ENCODE results near the gene CAND2.
"Not testable (repeated sequence)": the region's sequence is repeated elsewhere in the genome, so short reads cannot be mapped to it uniquely, and the experiment has no call there.

Gene CAND2

GRCh38 chr3:12759693-12760565 lies 36.6 kb upstream of the CAND2 start:
- peaks cover 3% of the 10 kb centered on the region for H3K4me1 Mint-ChIP-seq
- H3K27ac Mint-ChIP-seq = no peak overlapping the region
- no peaks in the 10 kb centered on the region for H3K36me3 Mint-ChIP-seq
- no peak overlapping the region for H3K4me3 Mint-ChIP-seq
- peaks cover 2% of the 10 kb centered on the region for H3K27me3 Mint-ChIP-seq
- no peaks in the 10 kb centered on the region for H3K9me3 Mint-ChIP-seq

- H3K4me1 Mint-ChIP-seq = no peaks in the 10 kb centered on the region
- H3K27me3 Mint-ChIP-seq = no peaks in the 10 kb centered on the region
- no peaks in the 10 kb centered on the region for H3K36me3 Mint-ChIP-seq
- H3K9me3 Mint-ChIP-seq = no peaks in the 10 kb centered on the region
- no peak overlapping the region for H3K4me3 Mint-ChIP-seq
- no peak overlapping the region for H3K27ac Mint-ChIP-seq
These were observed 32.2 kb upstream of the CAND2 start for GRCh38 chr3:12764171-12764776.

GRCh38 chr3:12766541-12766940 lies 29.9 kb upstream of the CAND2 start:
- Mint-ChIP-seq H3K4me1 (no peaks in the 10 kb centered on the region), H3K27me3 (no peaks in the 10 kb centered on the region), H3K36me3 (no peaks in the 10 kb centered on the region)

GRCh38 chr3:12768579-12769527 lies 27.6 kb upstream of the CAND2 start:
- no peaks in the 10 kb centered on the region for H3K36me3 Mint-ChIP-seq

More at GRCh38 chr3:12766541-12766940, 29.9 kb upstream of the CAND2 start:
- Mint-ChIP-seq H3K27ac (no peak overlapping the region), H3K9me3 (no peaks in the 10 kb centered on the region), H3K4me3 (no peak overlapping the region)

GRCh38 chr3:12769761-12770160 lies 26.7 kb upstream of the CAND2 start:
- no peaks in the 10 kb centered on the region for H3K27me3 Mint-ChIP-seq
- no peak overlapping the region for H3K4me3 Mint-ChIP-seq
- peaks cover 9% of the 10 kb centered on the region for H3K4me1 Mint-ChIP-seq
- no peak overlapping the region for H3K27ac Mint-ChIP-seq
- H3K36me3 Mint-ChIP-seq = no peaks in the 10 kb centered on the region
- H3K9me3 Mint-ChIP-seq = no peaks in the 10 kb centered on the region

More at GRCh38 chr3:12768579-12769527, 27.6 kb upstream of the CAND2 start:
- no peaks in the 10 kb centered on the region for H3K9me3 Mint-ChIP-seq
- H3K27me3 Mint-ChIP-seq = no peaks in the 10 kb centered on the region
- no peak overlapping the region for H3K27ac Mint-ChIP-seq
- peaks cover 9% of the 10 kb centered on the region for H3K4me1 Mint-ChIP-seq
- no peak overlapping the region for H3K4me3 Mint-ChIP-seq

GRCh38 chr3:12771236-12771635 lies 25.2 kb upstream of the CAND2 start:
- Mint-ChIP-seq H3K4me3 (no peak overlapping the region), H3K27me3 (no peaks in the 10 kb centered on the region), H3K36me3 (no peaks in the 10 kb centered on the region), H3K9me3 (no peaks in the 10 kb centered on the region), H3K4me1 (peaks cover 9% of the 10 kb centered on the region), H3K27ac (peak overlapping the region; percentile 85)

- Mint-ChIP-seq H3K4me1 (peaks cover 9% of the 10 kb centered on the region), H3K36me3 (no peaks in the 10 kb centered on the region), H3K27me3 (no peaks in the 10 kb centered on the region), H3K27ac (no peak overlapping the region), H3K4me3 (no peak overlapping the region), H3K9me3 (no peaks in the 10 kb centered on the region)
These were observed 24.0 kb upstream of the CAND2 start for GRCh38 chr3:12772462-12772861.

- peaks cover 1% of the 10 kb centered on the region for H3K27me3 Mint-ChIP-seq
- peaks cover 9% of the 10 kb centered on the region for H3K4me1 Mint-ChIP-seq
- no peak overlapping the region for H3K27ac Mint-ChIP-seq
These were observed 23.3 kb upstream of the CAND2 start for GRCh38 chr3:12773030-12773709.

GRCh38 chr3:12773710-12774086 lies 22.8 kb upstream of the CAND2 start:
- H3K36me3 Mint-ChIP-seq = no peaks in the 10 kb centered on the region
- no peak overlapping the region for H3K27ac Mint-ChIP-seq
- peaks cover 1% of the 10 kb centered on the region for H3K27me3 Mint-ChIP-seq
- no peak overlapping the region for H3K4me3 Mint-ChIP-seq
- H3K4me1 Mint-ChIP-seq = peaks cover 9% of the 10 kb centered on the region
- no peaks in the 10 kb centered on the region for H3K9me3 Mint-ChIP-seq

More at GRCh38 chr3:12773030-12773709, 23.3 kb upstream of the CAND2 start:
- Mint-ChIP-seq H3K4me3 (no peak overlapping the region), H3K9me3 (no peaks in the 10 kb centered on the region), H3K36me3 (no peaks in the 10 kb centered on the region)

- H3K4me3 Mint-ChIP-seq = no peak overlapping the region
- no peaks in the 10 kb centered on the region for H3K36me3 Mint-ChIP-seq
- no peak overlapping the region for H3K27ac Mint-ChIP-seq
- no peaks in the 10 kb centered on the region for H3K9me3 Mint-ChIP-seq
- peaks cover 1% of the 10 kb centered on the region for H3K27me3 Mint-ChIP-seq
- peaks cover 9% of the 10 kb centered on the region for H3K4me1 Mint-ChIP-seq
These were observed 21.9 kb upstream of the CAND2 start for GRCh38 chr3:12774619-12775018.

GRCh38 chr3:12775226-12775625 lies 21.3 kb upstream of the CAND2 start:
- H3K27me3 Mint-ChIP-seq = peaks cover 1% of the 10 kb centered on the region
- H3K4me3 Mint-ChIP-seq = no peak overlapping the region
- no peak overlapping the region for H3K27ac Mint-ChIP-seq
- no peaks in the 10 kb centered on the region for H3K9me3 Mint-ChIP-seq
- no peaks in the 10 kb centered on the region for H3K36me3 Mint-ChIP-seq
- H3K4me1 Mint-ChIP-seq = peaks cover 9% of the 10 kb centered on the region

GRCh38 chr3:12775970-12776369 lies 20.5 kb upstream of the CAND2 start:
- H3K9me3 Mint-ChIP-seq, H3K36me3 Mint-ChIP-seq, H3K4me3 Mint-ChIP-seq, H3K27ac Mint-ChIP-seq, H3K27me3 Mint-ChIP-seq, H3K4me1 Mint-ChIP-seq: not testable (repeated sequence)

- peaks cover 1% of the 10 kb centered on the region for H3K27me3 Mint-ChIP-seq
- peaks cover 9% of the 10 kb centered on the region for H3K4me1 Mint-ChIP-seq
- H3K27ac Mint-ChIP-seq = no peak overlapping the region
- H3K9me3 Mint-ChIP-seq = no peaks in the 10 kb centered on the region
- no peaks in the 10 kb centered on the region for H3K36me3 Mint-ChIP-seq
- H3K4me3 Mint-ChIP-seq = no peak overlapping the region
These were observed 19.3 kb upstream of the CAND2 start for GRCh38 chr3:12777171-12777570.

- H3K27me3 Mint-ChIP-seq = peaks cover 10% of the 10 kb centered on the region
These were observed 15.7 kb upstream of the CAND2 start for GRCh38 chr3:12780751-12781150.

GRCh38 chr3:12782172-12782815 lies 14.2 kb upstream of the CAND2 start:
- Mint-ChIP-seq H3K9me3 (no peaks in the 10 kb centered on the region), H3K27me3 (peaks cover 10% of the 10 kb centered on the region), H3K27ac (no peak overlapping the region), H3K4me3 (no peak overlapping the region), H3K36me3 (no peaks in the 10 kb centered on the region), H3K4me1 (no peaks in the 10 kb centered on the region)

More at GRCh38 chr3:12780751-12781150, 15.7 kb upstream of the CAND2 start:
- Mint-ChIP-seq H3K36me3 (no peaks in the 10 kb centered on the region), H3K4me3 (no peak overlapping the region), H3K4me1 (no peaks in the 10 kb centered on the region), H3K27ac (no peak overlapping the region), H3K9me3 (no peaks in the 10 kb centered on the region)

Measured in activated naive CD4-positive, alpha-beta T cell treated with anti-CD3 and anti-CD28 coated beads, Interleukin-2, amount 50 U/mL, for 24 hours (primary cell).